ENCODE measurements around the gene FHDC1.

DNA sequence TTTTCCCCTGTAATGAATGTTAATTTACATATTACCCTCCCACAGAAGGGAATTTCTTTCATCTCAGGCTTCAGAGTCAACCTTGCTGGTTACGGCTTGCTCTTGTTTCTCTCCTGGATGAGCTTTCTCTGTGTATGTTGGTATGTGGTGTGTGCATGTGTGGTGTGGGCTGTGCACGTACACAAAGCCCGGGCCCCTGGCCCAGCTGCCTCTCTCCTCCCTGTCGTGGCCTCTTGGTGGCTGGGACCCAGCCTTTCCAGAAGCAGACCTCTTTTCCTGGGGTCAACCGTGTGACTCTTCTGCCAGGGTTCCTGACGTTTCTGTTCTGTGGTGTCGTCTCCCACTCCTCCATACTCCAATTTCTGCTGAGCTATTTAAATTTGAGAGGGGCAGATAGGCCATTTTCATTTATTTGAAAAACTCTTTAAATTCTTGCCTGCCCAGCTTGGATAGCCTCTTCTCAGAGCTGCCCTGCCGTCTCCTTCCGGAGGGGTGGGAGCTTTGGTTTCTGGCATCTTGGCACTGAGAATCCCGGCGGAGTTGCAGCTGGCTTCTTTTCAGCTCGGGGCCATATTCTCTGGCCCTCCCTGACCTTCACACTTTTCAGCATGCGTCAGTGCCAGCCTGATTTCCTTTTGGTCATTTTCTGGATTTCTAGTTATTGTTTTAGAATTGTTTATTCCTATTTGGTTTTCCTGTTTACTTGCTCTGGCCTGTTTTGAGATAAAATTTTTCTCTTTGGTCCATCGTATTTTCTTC, 25.1 kb downstream of the FHDC1 start:
- TF ChIP-seq CTCF (IDR thresholded peaks at IDR 0.05; ENCODE audit: insufficient read depth, low read length, poor library complexity, severe bottlenecking) (no peak), EZH2phosphoT487 (conservative IDR thresholded peaks at IDR 0.05; ENCODE audit: low read length) (no peak)
